ENCODE measurements around the gene ATAD3C.
A peak's percentile ranks its signal among the peaks of the same experiment; 100 is the strongest.

ATAD3C gene

GRCh38 chr1:1430992-1431844, 18.3 kb upstream of the ATAD3C start:
- no peak for DNase-seq (ENCODE audit: low spot score)

DNA sequence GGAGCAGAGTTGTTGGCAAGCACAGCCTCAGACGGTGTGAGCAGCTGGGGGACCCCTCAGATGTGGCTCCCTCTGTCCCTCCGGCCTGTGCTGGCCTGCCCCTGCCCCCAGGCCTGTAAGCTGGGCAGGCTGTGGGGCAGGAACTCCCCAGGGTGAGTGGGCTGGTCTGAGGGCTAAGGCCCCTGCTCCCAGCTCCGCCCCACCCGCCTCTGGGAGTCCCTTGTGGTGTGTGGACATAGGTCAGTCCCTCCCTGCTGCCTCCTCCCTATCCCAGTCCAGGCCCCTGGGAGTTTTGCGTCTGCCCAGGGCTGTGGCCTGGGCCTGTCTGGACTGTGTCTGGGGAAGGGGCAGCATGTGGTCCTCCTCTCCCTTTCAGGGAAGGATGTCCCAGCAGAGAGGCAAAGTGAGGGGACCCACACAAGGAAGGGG, 17.6 kb upstream of the ATAD3C start:
- no peak for DNase-seq (ENCODE audit: low spot score)

DNA sequence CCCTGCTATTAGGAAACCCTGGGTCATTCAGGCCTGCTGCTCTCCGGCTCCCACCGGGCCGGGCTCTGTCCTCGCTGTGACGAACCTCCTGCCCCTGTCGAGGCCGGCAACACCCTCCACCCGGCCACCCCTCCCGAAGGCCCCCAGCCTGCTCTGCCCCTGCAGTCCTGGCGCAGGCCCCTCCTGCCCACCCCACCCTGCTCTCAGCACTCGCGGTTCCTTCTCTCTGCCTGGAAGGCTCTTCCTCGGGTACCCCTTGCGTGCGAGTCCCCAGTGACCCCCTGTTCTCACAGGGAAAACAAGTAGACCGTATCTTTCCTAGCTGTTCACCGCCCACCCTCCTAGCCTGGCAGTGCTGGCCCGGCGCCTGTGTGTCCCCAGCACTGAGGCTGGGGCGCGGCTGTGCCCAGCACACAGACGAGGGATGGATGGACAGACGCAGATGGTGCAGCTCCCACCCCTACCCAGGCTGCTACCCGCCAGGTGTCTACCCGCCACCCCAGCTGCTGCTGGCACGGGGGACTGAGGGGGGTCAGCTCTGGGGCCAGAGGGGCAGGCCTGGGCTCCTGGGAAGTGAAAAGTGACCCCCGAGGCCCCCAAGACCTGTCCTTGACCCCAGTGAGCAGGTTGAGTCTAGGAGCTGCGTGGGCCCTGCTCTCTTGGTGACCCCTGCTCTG, 17.1 kb upstream of the ATAD3C start:
- no peak for DNase-seq (ENCODE audit: low spot score)

GRCh38 chr1:1432951-1433803, 16.3 kb upstream of the ATAD3C start:
- no peak for DNase-seq (ENCODE audit: low spot score)

DNA sequence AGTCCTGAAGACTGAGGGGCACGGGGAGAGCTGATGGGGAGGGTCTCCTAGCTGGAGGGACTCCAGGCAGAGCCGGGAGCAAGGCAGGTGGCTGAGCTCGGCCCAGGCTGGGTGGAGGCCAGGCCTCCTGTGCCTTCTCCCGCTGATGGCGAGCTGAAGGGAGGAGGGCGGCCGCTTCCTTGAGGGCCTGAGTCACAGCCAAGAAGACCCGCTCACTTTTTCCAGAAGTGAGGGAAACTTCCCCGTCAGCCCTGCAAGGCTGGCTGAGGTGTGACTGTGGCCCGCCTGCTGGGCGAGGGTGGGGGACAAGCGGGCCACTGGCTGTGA, 15.7 kb upstream of the ATAD3C start:
- DNase-seq (ENCODE audit: low spot score), result peak; percentile 27

- DNase-seq (ENCODE audit: low spot score), result no peak
Measured at GRCh38 chr1:1434131-1434823, 15.2 kb upstream of the ATAD3C start.

DNA sequence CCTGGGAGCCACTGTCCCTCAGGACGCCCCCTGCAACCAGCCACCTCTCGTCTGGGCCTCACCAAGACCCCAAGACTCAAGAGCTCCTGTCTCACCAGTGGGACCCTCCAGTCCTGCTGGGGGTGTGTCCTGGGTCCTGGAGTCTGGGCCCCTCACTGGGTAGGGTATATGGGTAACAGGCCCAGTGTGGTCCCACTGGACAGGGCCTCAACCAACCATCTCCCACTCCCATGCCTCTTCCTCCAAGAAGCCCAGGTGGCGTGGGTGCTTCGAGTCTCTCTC, 14.7 kb upstream of the ATAD3C start:
- no peak for DNase-seq (ENCODE audit: low spot score)

DNA sequence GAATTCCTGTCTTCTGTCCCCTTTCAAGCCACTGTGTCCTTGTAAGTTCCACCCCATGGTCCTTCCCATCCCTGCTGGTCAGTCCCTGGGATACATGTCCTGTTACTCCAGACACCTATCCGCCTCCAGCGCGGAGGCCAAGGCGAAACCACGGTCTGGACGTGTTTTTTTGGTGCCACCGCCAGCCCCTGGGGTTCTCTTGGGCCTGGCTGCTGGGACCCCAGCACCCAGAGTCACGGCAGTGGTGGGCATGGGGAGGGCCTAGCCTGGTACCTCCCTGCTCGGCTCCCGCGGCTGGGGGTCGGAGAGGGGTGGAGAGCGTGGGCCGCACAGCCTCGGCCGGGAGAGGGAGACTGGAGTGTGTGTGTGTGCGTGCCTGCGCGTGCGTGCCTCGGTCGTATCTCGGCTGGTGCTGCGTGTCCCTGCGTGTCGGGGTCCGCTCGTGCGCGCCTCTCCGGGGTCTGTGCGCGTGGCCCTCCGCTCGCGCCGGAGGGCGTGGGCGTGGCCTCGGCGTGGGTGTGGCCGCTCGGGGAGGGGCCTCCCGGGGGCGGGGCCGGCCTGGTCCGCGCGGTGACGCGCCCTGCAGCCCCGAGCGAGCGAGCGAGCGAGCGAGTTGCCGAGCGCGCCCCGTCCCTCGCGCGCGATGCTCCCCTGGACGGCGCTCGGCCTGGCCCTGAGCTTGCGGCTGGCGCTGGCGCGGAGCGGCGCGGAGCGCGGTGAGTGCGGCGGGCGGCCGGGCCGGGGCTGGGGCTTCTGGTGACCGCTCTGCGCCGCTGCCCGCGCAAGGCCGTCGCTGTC, 14.2 kb upstream of the ATAD3C start, which contains the start of gene VWA1:
Gene VWA1, plus strand, starts transcription at position 585 of the 798 bp plus-strand sequence. Its CDS starts 59 bp downstream, at position 644.
- peak; percentile 59 for DNase-seq (ENCODE audit: low spot score)

DNA sequence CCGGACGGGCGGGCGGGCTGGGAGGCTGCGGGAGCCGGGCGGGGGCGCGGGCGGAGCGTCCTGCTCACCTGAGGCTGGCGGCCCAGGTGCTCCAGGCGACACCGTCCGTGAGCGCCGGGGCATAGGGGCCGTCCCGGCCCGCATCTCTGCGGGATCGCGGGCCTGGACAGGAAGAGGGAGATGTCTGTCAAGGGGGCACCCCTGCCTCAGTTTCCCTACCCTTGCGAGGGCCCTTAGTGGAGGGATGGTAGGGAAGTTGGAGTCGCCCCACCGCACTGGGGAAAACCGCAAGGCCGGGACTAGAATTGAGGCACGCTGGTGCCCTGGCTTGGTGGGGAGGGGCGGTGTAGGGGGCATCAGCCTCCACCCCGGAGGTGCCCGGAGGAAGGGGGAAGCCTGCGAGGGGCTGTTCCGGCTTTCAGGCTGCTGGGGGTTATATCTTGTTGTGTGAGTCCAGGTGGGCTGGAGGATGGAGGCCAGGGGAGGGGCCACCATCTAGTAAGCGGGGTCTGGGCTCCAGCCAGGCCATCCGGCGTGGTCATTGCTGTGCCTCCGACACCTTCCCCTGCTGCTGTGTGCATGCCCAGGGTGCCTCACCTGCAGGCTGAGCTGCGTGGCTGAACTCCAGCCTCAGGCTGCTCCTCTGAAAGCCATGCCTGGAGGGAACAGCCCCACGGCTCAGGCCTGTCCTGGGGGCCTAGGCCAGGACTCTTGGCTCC, 13.4 kb upstream of the ATAD3C start:
- no peak for DNase-seq (ENCODE audit: low spot score)

DNA sequence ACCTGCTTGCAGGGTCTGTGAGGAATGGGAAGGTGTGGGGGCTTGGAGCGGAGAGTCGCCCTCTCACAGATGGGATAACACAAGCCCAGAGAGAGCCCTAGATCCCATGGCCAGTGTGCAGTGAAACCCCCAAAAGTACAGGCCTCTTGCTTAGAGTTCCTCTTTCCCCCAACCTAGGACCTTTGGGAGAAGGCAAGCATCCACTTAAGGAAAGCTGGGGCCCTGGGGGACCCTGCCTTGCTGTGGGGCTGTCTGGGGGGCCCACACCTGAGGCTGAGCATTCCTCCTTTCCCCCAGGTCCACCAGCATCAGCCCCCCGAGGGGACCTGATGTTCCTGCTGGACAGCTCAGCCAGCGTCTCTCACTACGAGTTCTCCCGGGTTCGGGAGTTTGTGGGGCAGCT, 12.9 kb upstream of the ATAD3C start:
- DNase-seq (ENCODE audit: low spot score), result no peak

- DNase-seq (ENCODE audit: low spot score), result no peak
Measured at GRCh38 chr1:1437033-1437903, 12.2 kb upstream of the ATAD3C start.

DNA sequence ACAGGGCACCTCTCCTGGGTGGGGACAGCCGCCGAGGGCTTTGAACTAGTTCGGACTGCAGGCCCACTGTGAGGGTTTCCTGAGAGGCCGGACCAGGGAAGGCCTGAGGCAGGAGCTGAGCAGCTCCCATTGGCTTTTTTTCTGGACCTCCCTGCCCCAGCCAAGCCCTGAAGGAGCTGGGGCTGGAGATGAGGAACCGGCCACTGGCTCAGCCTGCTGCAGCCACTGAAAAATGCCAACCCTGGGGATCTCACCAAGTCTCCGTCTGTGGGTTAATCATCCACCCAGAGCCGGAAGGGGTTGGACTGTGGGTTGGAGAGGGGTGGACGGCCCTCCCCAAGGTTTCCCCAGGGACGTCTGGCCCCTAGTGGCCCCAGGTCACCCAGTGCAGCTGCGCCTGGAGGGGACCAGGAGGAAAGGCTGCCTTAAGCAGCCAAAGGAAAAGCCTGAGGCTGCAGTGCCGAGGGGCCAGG, 11.5 kb upstream of the ATAD3C start:
- DNase-seq (ENCODE audit: low spot score), result no peak

DNA sequence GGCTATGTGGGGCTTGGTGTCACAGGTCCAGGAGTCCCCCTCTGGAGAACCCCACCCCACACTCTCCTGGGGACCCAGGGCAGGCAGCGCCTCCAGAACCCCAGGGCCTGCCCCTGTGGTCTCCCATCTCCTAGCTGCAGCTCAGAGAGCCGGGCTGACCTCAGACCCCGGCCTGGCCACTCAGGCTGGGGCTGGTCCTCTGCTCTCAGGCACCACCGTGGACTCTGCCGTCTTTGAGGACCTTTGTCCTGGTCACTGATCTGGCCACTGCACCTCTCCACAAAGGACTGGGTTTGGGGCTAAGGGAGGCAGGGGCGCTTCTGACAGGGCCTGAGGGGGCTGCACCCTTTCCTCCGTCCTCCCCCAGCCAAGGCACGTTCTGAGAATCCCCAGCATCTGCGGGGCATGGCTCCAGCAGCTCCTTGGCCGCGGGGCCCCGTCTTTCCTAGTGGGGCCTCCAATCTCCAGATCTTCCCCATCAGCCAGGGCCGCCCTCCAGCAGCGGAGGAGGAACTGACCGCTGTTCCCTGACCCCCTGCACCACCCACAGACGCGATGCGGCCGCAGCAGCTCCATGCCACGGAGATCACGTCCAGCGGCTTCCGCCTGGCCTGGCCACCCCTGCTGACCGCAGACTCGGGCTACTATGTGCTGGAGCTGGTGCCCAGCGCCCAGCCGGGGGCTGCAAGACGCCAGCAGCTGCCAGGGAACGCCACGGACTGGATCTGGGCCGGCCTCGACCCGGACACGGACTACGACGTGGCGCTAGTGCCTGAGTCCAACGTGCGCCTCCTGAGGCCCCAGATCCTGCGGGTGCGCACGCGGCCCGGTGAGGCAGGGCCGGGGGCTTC, 10.7 kb upstream of the ATAD3C start:
- no peak for DNase-seq (ENCODE audit: low spot score)

GRCh38 chr1:1439546-1440261, 9.8 kb upstream of the ATAD3C start:
- DNase-seq (ENCODE audit: low spot score), result no peak

GRCh38 chr1:1440262-1441001, 9.1 kb upstream of the ATAD3C start:
- DNase-seq (ENCODE audit: low spot score), result no peak

GRCh38 chr1:1441002-1441888, 8.2 kb upstream of the ATAD3C start:
- DNase-seq (ENCODE audit: low spot score), result no peak
